ENCODE results near the gene CCDC32.

DNA sequence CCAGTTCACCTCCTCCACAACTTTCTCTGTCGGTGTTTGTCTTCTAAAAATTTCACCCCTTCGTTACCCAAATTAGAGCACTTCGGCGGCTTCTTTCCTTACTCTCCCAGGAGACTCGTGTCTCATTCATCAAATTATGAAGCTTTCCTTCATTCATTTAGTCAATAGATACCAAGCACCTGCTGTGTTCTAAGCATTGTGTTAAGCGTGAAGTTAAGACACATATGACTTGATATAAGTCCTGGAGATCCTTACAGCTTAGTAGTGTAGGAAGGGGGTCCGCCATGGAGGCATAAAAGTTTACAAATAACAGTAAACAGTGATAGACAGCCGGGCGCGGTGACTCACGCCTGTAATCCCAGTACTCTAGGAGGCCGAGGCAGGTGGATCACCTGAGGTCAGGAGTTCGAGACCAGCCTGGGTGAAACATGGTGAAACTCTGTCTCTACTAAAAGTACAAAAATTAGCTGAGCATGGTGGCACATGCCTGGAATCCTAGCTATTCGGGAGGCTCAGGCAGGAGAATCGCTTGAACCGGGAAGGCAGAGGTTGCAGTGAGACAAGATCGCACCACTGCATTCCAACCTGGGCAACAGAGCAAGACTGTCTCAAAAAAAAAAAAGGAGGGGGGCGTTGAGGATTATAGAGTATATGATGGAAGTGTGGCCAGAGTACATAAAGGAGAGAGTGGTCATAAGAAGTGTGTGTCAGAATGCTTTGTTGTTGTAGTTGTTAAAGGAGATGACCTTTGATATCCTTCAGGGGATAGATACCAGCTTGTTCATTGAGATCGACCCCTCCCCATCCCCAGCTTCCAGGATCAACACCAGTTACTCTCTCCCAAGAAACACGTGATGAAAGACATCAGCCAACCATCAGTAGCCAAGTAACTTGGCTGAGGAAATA lies 744 bp upstream of the CCDC32 start:
- TF ChIP-seq CTCF (IDR thresholded peaks at IDR 0.05) (no peak), POLR2A (IDR thresholded peaks at IDR 0.05) (no peak)
